ENCODE results near the gene GDAP2. TPM values are rescaled to one million over a fixed set of nuclear protein-coding genes. Genes with fewer than 3 reads are reported as not detected.
"Not testable (repeated sequence)": the region's sequence is repeated elsewhere in the genome, so short reads cannot be mapped to it uniquely, and the experiment has no call there.

The GDAP2 gene
- total RNA-seq, 2 experiments from 2014 or later: 19.1 to 20.8 TPM

GRCh38 chr1:117859901-117860300 lies 69.5 kb downstream of the GDAP2 start:
- H3K4me3 Mint-ChIP-seq: no peak overlapping the region
- no peaks in the 10 kb centered on the region for H3K4me1 Mint-ChIP-seq (ENCODE audit: low read depth)
- no peak overlapping the region for H3K27ac Mint-ChIP-seq
- H3K9me3 Mint-ChIP-seq: no peaks in the 10 kb centered on the region
- intact Hi-C loops (cut with micrococcal nuclease): no loop called here
- H3K27me3 Mint-ChIP-seq: no peaks in the 10 kb centered on the region
- POLR2A ChIA-PET: no interaction called here
- DNase-seq: no peak
- CTCF ChIA-PET: interaction anchor here (1.5 kb wide), 1 partner anchor 106 kb away, joined by 4 read pairs; no protein-coding TSS in a partner anchor
- peaks cover 5% of the 10 kb centered on the region for H3K36me3 Mint-ChIP-seq

- no peaks in the 10 kb centered on the region for H3K27me3 Mint-ChIP-seq
- intact Hi-C loops (cut with micrococcal nuclease): no loop called here
- no peak overlapping the region for H3K4me3 Mint-ChIP-seq
- no peaks in the 10 kb centered on the region for H3K4me1 Mint-ChIP-seq (ENCODE audit: low read depth)
- POLR2A ChIA-PET: no interaction called here
- no peak for DNase-seq
- H3K9me3 Mint-ChIP-seq: no peaks in the 10 kb centered on the region
- H3K36me3 Mint-ChIP-seq: peaks cover 5% of the 10 kb centered on the region
- H3K27ac Mint-ChIP-seq: no peak overlapping the region
- CTCF ChIA-PET: no interaction called here
Observed at GRCh38 chr1:117857418-117857817, 72.0 kb downstream of the GDAP2 start.

- peaks cover 6% of the 10 kb centered on the region for H3K36me3 Mint-ChIP-seq
- no peaks in the 10 kb centered on the region for H3K9me3 Mint-ChIP-seq
- H3K27me3 Mint-ChIP-seq: no peaks in the 10 kb centered on the region
- POLR2A ChIA-PET: no interaction called here
- no peak overlapping the region for H3K4me3 Mint-ChIP-seq
- DNase-seq: no peak
- H3K4me1 Mint-ChIP-seq (ENCODE audit: low read depth): no peaks in the 10 kb centered on the region
- intact Hi-C loops (cut with micrococcal nuclease): no loop called here
- CTCF ChIA-PET: no interaction called here
- H3K27ac Mint-ChIP-seq: no peak overlapping the region
Observed at GRCh38 chr1:117852853-117853553, 76.4 kb downstream of the GDAP2 start.

GRCh38 chr1:117851687-117852086 lies 77.7 kb downstream of the GDAP2 start:
- Mint-ChIP-seq H3K36me3 (peaks cover 6% of the 10 kb centered on the region), H3K4me1 (ENCODE audit: low read depth) (no peaks in the 10 kb centered on the region), H3K4me3 (no peak overlapping the region), H3K9me3 (no peaks in the 10 kb centered on the region), H3K27me3 (no peaks in the 10 kb centered on the region), H3K27ac (no peak overlapping the region)
- ChIA-PET POLR2A (no interaction called here), CTCF (no interaction called here)
- intact Hi-C loops (cut with micrococcal nuclease): no loop called here
- DNase-seq: no peak

- no peaks in the 10 kb centered on the region for H3K27me3 Mint-ChIP-seq
- DNase-seq: no peak
- H3K4me3 Mint-ChIP-seq: no peak overlapping the region
- H3K4me1 Mint-ChIP-seq (ENCODE audit: low read depth): no peaks in the 10 kb centered on the region
- peaks cover 21% of the 10 kb centered on the region for H3K9me3 Mint-ChIP-seq
- CTCF ChIA-PET: no interaction called here
- intact Hi-C loops (cut with micrococcal nuclease): no loop called here
- POLR2A ChIA-PET: no interaction called here
- no peak overlapping the region for H3K27ac Mint-ChIP-seq
- H3K36me3 Mint-ChIP-seq: peaks cover 32% of the 10 kb centered on the region
Observed at GRCh38 chr1:117846674-117847425, 82.6 kb downstream of the GDAP2 start.

- POLR2A ChIA-PET; H3K4me1 Mint-ChIP-seq (ENCODE audit: low read depth); DNase-seq; H3K4me3 Mint-ChIP-seq; CTCF ChIA-PET; H3K27me3 Mint-ChIP-seq; intact Hi-C loops (cut with micrococcal nuclease); H3K27ac Mint-ChIP-seq: not testable (repeated sequence)
- Mint-ChIP-seq H3K9me3 (peaks cover 21% of the 10 kb centered on the region), H3K36me3 (peaks cover 27% of the 10 kb centered on the region)
Observed at GRCh38 chr1:117844478-117844877, 84.9 kb downstream of the GDAP2 start.

GRCh38 chr1:117843791-117844190 lies 85.6 kb downstream of the GDAP2 start:
- POLR2A ChIA-PET: no interaction called here
- no peak for DNase-seq

GRCh38 chr1:117842408-117843170 lies 86.8 kb downstream of the GDAP2 start:
- H3K36me3 Mint-ChIP-seq: peaks cover 32% of the 10 kb centered on the region
- CTCF ChIA-PET: no interaction called here
- no peak overlapping the region for H3K27ac Mint-ChIP-seq

More at GRCh38 chr1:117843791-117844190, 85.6 kb downstream of the GDAP2 start:
- Mint-ChIP-seq H3K4me3 (no peak overlapping the region), H3K36me3 (peaks cover 27% of the 10 kb centered on the region), H3K9me3 (peaks cover 21% of the 10 kb centered on the region), H3K27me3 (no peaks in the 10 kb centered on the region), H3K27ac (no peak overlapping the region), H3K4me1 (ENCODE audit: low read depth) (no peaks in the 10 kb centered on the region)
- CTCF ChIA-PET: no interaction called here
- intact Hi-C loops (cut with micrococcal nuclease): no loop called here

GRCh38 chr1:117841117-117841650 lies 88.2 kb downstream of the GDAP2 start:
- no peak overlapping the region for H3K4me3 Mint-ChIP-seq
- H3K4me1 Mint-ChIP-seq (ENCODE audit: low read depth): no peaks in the 10 kb centered on the region
- DNase-seq: no peak
- no peaks in the 10 kb centered on the region for H3K27me3 Mint-ChIP-seq
- ChIA-PET CTCF (no interaction called here), POLR2A (no interaction called here)
- intact Hi-C loops (cut with micrococcal nuclease): no loop called here
- H3K27ac Mint-ChIP-seq: no peak overlapping the region
- H3K9me3 Mint-ChIP-seq: peaks cover 21% of the 10 kb centered on the region
- peaks cover 31% of the 10 kb centered on the region for H3K36me3 Mint-ChIP-seq

More at GRCh38 chr1:117842408-117843170, 86.8 kb downstream of the GDAP2 start:
- no peaks in the 10 kb centered on the region for H3K27me3 Mint-ChIP-seq
- H3K4me1 Mint-ChIP-seq (ENCODE audit: low read depth): no peaks in the 10 kb centered on the region
- DNase-seq: no peak
- H3K4me3 Mint-ChIP-seq: no peak overlapping the region
- intact Hi-C loops (cut with micrococcal nuclease): no loop called here
- POLR2A ChIA-PET: no interaction called here
- H3K9me3 Mint-ChIP-seq: peaks cover 21% of the 10 kb centered on the region

GRCh38 chr1:117838911-117839310 lies 90.5 kb downstream of the GDAP2 start:
- CTCF ChIA-PET: no interaction called here
- Mint-ChIP-seq H3K27me3 (no peaks in the 10 kb centered on the region), H3K27ac (no peak overlapping the region), H3K36me3 (peaks cover 12% of the 10 kb centered on the region), H3K4me1 (ENCODE audit: low read depth) (no peaks in the 10 kb centered on the region), H3K4me3 (no peak overlapping the region), H3K9me3 (peaks cover 5% of the 10 kb centered on the region)
- intact Hi-C loops (cut with micrococcal nuclease): no loop called here
- DNase-seq: no peak
- POLR2A ChIA-PET: interaction anchor here (0.6 kb wide), 1 partner anchor 496 kb away, joined by 3 read pairs; no protein-coding TSS in a partner anchor

GRCh38 chr1:117836069-117836468 lies 93.4 kb downstream of the GDAP2 start:
- no peaks in the 10 kb centered on the region for H3K4me1 Mint-ChIP-seq (ENCODE audit: low read depth)
- no peak overlapping the region for H3K4me3 Mint-ChIP-seq
- intact Hi-C loops (cut with micrococcal nuclease): no loop called here
- CTCF ChIA-PET: no interaction called here
- no peaks in the 10 kb centered on the region for H3K27me3 Mint-ChIP-seq
- H3K9me3 Mint-ChIP-seq: no peaks in the 10 kb centered on the region
- H3K27ac Mint-ChIP-seq: no peak overlapping the region
- H3K36me3 Mint-ChIP-seq: peaks cover 5% of the 10 kb centered on the region
- POLR2A ChIA-PET: no interaction called here
- no peak for DNase-seq

- Mint-ChIP-seq H3K4me3 (no peak overlapping the region), H3K27ac (no peak overlapping the region), H3K4me1 (ENCODE audit: low read depth) (no peaks in the 10 kb centered on the region), H3K36me3 (peaks cover 5% of the 10 kb centered on the region), H3K27me3 (no peaks in the 10 kb centered on the region), H3K9me3 (peaks cover 7% of the 10 kb centered on the region)
- CTCF ChIA-PET: interaction anchor here (1.1 kb wide), 1 partner anchor 60 kb away, joined by 4 read pairs; no protein-coding TSS in a partner anchor
- DNase-seq: no peak
- intact Hi-C loops (cut with micrococcal nuclease): no loop called here
- POLR2A ChIA-PET: no interaction called here
Observed at GRCh38 chr1:117834416-117834815, 95.0 kb downstream of the GDAP2 start.
